Body of pancreas (tissue), 4 donors: ENCODE results near the gene SUPT4H1.

Experiments used
- CTCF ChIP-seq, 7 experiments: fragments of 450-650 bp in 4 of 7; fragments of 200-600 bp in 3 of 7; sonication (generic) in 3 of 7; IDR thresholded peaks; one replicate each; pipeline ENCODE4 v1.5.1; 2016 to 2019; ENCODE audit warnings: antibody characterized with exemption in 7 of 7
- POLR2A ChIP-seq, 3 donors: fragments of 450-650 bp; IDR thresholded peaks; one replicate each; pipeline ENCODE4 v1.6.1; 2016; ENCODE audit warnings: antibody characterized with exemption in 3 of 3, mild to moderate bottlenecking in 2 of 3

DNA sequence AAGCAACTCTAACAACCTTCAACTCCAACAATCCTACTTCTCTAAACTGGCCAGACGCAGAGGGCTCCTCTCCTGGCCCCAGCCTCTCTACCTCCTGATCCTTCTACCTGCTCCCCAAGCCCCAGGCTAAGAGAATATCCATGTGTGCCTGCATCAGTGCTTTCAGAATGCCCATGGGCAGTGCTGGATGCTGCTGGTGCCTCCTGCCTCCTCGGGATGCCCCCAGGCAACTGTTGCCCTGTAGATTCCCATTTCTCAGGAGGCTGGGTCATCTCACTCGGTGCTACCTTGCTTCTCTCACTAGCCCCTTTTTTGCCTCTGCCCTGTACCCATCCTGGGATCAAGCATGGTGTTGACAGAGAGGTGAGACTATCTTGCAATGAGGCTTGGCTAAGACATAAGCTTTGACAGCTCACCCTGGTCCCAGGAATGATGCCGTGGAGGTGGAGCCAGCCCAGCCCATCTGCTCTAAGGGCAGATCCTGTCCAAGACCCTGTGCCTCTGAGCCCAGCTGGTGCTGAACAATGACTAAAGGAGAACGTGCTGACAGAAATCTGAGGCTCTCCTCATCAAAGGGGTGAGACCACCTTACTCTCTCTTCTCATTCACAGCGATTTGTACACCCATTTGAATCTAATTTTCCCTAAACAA is 19.4 kb upstream of the SUPT4H1 start:
- no peak for TF ChIP-seq CTCF (IDR thresholded peaks at IDR 0.05)
- TF ChIP-seq POLR2A (IDR thresholded peaks at IDR 0.05): no peak
